Measurements from ENCODE around the gene REEP1. TPM values are rescaled to one million over a fixed set of nuclear protein-coding genes. Genes with fewer than 3 reads are reported as not detected.

REEP1 gene
- total and polyA plus RNA-seq, 2 of the 8 experiments (the other 6 are each of a cell fraction or from before 2014, with no cell fraction given), result 0.74 to 1.5 TPM

DNA sequence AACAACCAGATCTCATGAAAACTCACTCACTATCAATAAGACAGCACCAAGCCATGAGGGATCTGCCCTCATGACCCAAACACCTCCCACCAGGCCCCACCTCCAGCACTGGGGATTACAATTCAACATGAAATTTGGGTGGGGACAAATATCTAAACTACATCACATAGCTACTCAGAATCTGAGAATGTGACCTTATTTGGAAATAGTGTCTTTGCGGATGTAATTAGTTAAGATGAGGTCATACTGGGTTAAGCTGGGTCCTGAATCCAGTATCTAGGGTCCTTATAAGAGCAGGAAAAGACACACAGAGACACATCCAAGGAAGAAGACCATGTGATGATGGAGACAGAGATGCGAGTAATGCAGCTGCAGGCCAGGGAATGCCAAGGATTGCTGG lies 27.5 kb upstream of the REEP1 start:
- DNase-seq (ENCODE audit: low read depth in 1 of 2, low spot score in 2 of 2) (no peak), FAIRE-seq (no peak)
- ChIA-PET POLR2A (ENCODE audit: partially characterized antibody) (no interaction called here), CTCF (ENCODE audit: partially characterized antibody) (interaction anchor here (0.6 to 6.0 kb wide), 6 partner anchors 8 to 382 kb away, joined by 3 to 51 read pairs (median 4); no protein-coding TSS in a partner anchor)
- Histone ChIP-seq H2BK20ac (ENCODE audit: low read length) (no peak overlapping the region), H2AFZ (ENCODE audit: low read length) (no peak overlapping the region), H4K5ac (ENCODE audit: insufficient read length, low read depth, low read length) (no peak overlapping the region), H4K8ac (ENCODE audit: extremely low read depth, insufficient read depth, low read length) (no peak overlapping the region), H2BK15ac (ENCODE audit: low read length) (no peak overlapping the region), H3K27me3 (replicated peaks in 1 of 4; ENCODE audit: control insufficient read depth in 3 of 4, extremely low read depth in 1 of 4, insufficient read depth in 3 of 4, low read length in 3 of 4) (no peaks in the 10 kb centered on the region), H3K4me3 (ENCODE audit: extremely low read depth in 1 of 4, insufficient read depth in 2 of 4, low read depth in 3 of 4, low read length in 4 of 4) (no peak overlapping the region), H3K79me2 (ENCODE audit: control insufficient read depth in 1 of 2, insufficient read depth in 2 of 2, low read length in 2 of 2) (no peaks in the 10 kb centered on the region), H4K20me1 (replicated peaks in 1 of 2; ENCODE audit: control insufficient read depth in 1 of 2, insufficient read depth in 2 of 2, low read length in 2 of 2) (no peaks in the 10 kb centered on the region), H3K79me1 (ENCODE audit: low read depth, low read length) (no peaks in the 10 kb centered on the region), H3K14ac (ENCODE audit: insufficient read length) (no peak overlapping the region), H3K36me3 (ENCODE audit: control insufficient read depth in 2 of 4, insufficient read depth in 4 of 4, low read length in 3 of 4) (no peaks in the 10 kb centered on the region), H4K91ac (replicated peaks; ENCODE audit: insufficient read length, low read length) (no peak overlapping the region), H2BK5ac (ENCODE audit: low read depth, low read length) (no peak overlapping the region), H3K9ac (replicated peaks in 1 of 4; ENCODE audit: extremely low read depth in 1 of 4, low read depth in 3 of 4, low read length in 3 of 4) (no peak overlapping the region), H3K4me2 (ENCODE audit: insufficient read depth in 1 of 2, low read depth in 2 of 2, low read length in 2 of 2) (no peak overlapping the region), H2BK120ac (replicated peaks; ENCODE audit: low read depth, low read length) (no peak overlapping the region), H3K18ac (ENCODE audit: extremely low read depth, low read length) (no peak overlapping the region), H3K4me1 (replicated peaks in 1 of 4; ENCODE audit: control insufficient read depth in 3 of 4, insufficient read depth in 4 of 4, low read length in 3 of 4) (peaks cover 0 to 6% (median 0%) of the 10 kb centered on the region in 4 experiments; a peak in 2 of 7 replicates), H3K27ac (ENCODE audit: low read depth, low read length) (no peak overlapping the region), H2BK12ac (ENCODE audit: low read depth, low read length) (no peak overlapping the region), H2AK5ac (ENCODE audit: low read depth, low read length) (no peak overlapping the region), H3K23ac (ENCODE audit: insufficient read length) (no peak overlapping the region), H3K9me3 (ENCODE audit: insufficient read depth in 2 of 2, low read depth in 1 of 2, low read length in 1 of 2) (no peaks in the 10 kb centered on the region), H3K4ac (replicated peaks; ENCODE audit: insufficient read length, low read depth, low read length) (no peak overlapping the region), H3K56ac (replicated peaks; ENCODE audit: insufficient read length, low read depth, low read length) (no peak overlapping the region), H3K23me2 (ENCODE audit: low read depth, low read length) (no peaks in the 10 kb centered on the region)
- TF ChIP-seq SRF (IDR thresholded peaks at IDR 0.05; ENCODE audit: low read depth, low read length) (0 out of 2 replicates have a peak, but pooled peaks have one; percentile 4), BACH1 (IDR thresholded peaks at IDR 0.05; ENCODE audit: low read length) (no peak), HDAC2 (IDR thresholded peaks at IDR 0.05; ENCODE audit: borderline replicate concordance in 1 of 2, low read depth in 2 of 2, low read length in 2 of 2) (no peak)
- WGBS, 2 experiments (ENCODE audit: extremely low coverage in 1 of 2, insufficient coverage in 1 of 2, insufficient read length in 1 of 2, insufficient replicate concordance in 2 of 2, low coverage in 1 of 2, low lambda C conversion rate in 2 of 2, missing lambda C conversion rate in 1 of 2), result 82% methylated on average over 2 of the region's 2 CpGs; no CpG with 5 or more reads in 1 of the 2 experiments

All from H1 (cell line).